PC-3 (cell line): ENCODE measurements around the gene TRIP12. TPM values are rescaled to one million over a fixed set of nuclear protein-coding genes. Genes with fewer than 3 reads are reported as not detected.
A peak's percentile ranks its signal among the peaks of the same experiment; 100 is the strongest.
"Not testable (repeated sequence)": the region's sequence is repeated elsewhere in the genome, so short reads cannot be mapped to it uniquely, and the experiment has no call there.

ENCODE experiments used
- ATAC-seq: fragments of 200-7000 bp; cut with Tn5 transposase; 2 replicates; pipeline ENCODE4 v1.9.1; 2020; ENCODE audit warnings: mild to moderate bottlenecking, moderate library complexity
- BruUV-seq: library from RNA; stranded (reverse); fragments of 400-500 nt; replicated peaks from 2 replicates; lab custom pipeline; 2021; lab: Mats Ljungman, UMichigan
- CTCF ChIA-PET: fragments of 300-600 bp; sonication (Branson Sonifier 250); formaldehyde crosslinking; loops from one replicate; lab custom pipeline; 2022; ENCODE audit warnings: antibody characterized with exemption; lab: Charles Lee
- POLR2A ChIA-PET: fragments of 300-600 bp; sonication (Branson Sonifier 250); formaldehyde crosslinking; loops from one replicate; lab custom pipeline; 2022; ENCODE audit warnings: antibody characterized with exemption; ENCODE audit not compliant: unreplicated experiment; lab: Charles Lee
- DNase-seq: peaks from one replicate; pipeline ENCODE4 v3.0.0-alpha.2; 2015
- H2AFZ ChIP-seq: fragments of 300-600 bp; sonication (generic); 2 replicates; pipeline ENCODE4 v1.6.0; 2016; ENCODE audit warnings: antibody characterized with exemption, low read length
- H3F3A ChIP-seq: fragments of 300-600 bp; sonication (generic); one replicate; pipeline ENCODE4 v1.6.0; 2017; ENCODE audit warnings: antibody characterized with exemption, low read length, control low read depth, mild to moderate bottlenecking; ENCODE audit not compliant: unreplicated experiment
- H3K27ac ChIP-seq: fragments of 300-600 bp; sonication (generic); 2 replicates; pipeline ENCODE4 v1.5.1; 2016; ENCODE audit warnings: mild to moderate bottlenecking, low read length
- H3K27me3 ChIP-seq: fragments of 300-600 bp; sonication (generic); 2 replicates; pipeline ENCODE4 v1.6.1; 2016; ENCODE audit warnings: low read length, mixed read lengths
- H3K36me3 ChIP-seq: fragments of 300-600 bp; sonication (generic); 2 replicates; pipeline ENCODE4 v1.6.1; 2016; ENCODE audit warnings: low read depth, mixed run types, low read length, mixed read lengths
- H3K4me1 ChIP-seq: fragments of 300-600 bp; sonication (generic); 2 replicates; pipeline ENCODE4 v1.5.1; 2016; ENCODE audit warnings: low read length; ENCODE audit not compliant: insufficient read depth
- H3K4me2 ChIP-seq: fragments of 300-600 bp; sonication (generic); 2 replicates; pipeline ENCODE4 v1.6.0; 2016; ENCODE audit warnings: low read length
- H3K4me3 ChIP-seq: fragments of 300-600 bp; sonication (generic); 2 replicates; pipeline ENCODE4 v1.5.1; 2016; ENCODE audit warnings: mild to moderate bottlenecking, low read length, mixed read lengths
- H3K79me2 ChIP-seq: fragments of 300-600 bp; sonication (generic); 2 replicates; pipeline ENCODE4 v1.6.1; 2017; ENCODE audit warnings: low read length, mixed read lengths
- H3K9ac ChIP-seq: fragments of 300-600 bp; sonication (generic); 2 replicates; pipeline ENCODE4 v1.6.0; 2016; ENCODE audit warnings: mild to moderate bottlenecking, low read length
- H3K9me2 ChIP-seq: fragments of 300-600 bp; sonication (generic); replicated peaks from 2 replicates; pipeline ENCODE4 v1.6.1; 2016; ENCODE audit warnings: mixed run types, low read length, mixed read lengths
- H3K9me3 ChIP-seq: fragments of 300-600 bp; sonication (generic); 2 replicates; pipeline ENCODE4 v1.6.1; 2016; ENCODE audit warnings: low read length, mixed read lengths
- H4K20me1 ChIP-seq: fragments of 300-600 bp; sonication (generic); 2 replicates; pipeline ENCODE4 v1.6.1; 2016; ENCODE audit warnings: low read length, mixed read lengths
- CTCF ChIP-seq: fragments of 300-600 bp; sonication (generic); conservative IDR thresholded peaks from 2 replicates; pipeline ENCODE4 v1.5.1; 2017; ENCODE audit warnings: antibody characterized with exemption, low read depth, mild to moderate bottlenecking, low read length
- EZH2 ChIP-seq: fragments of 300-600 bp; sonication (generic); IDR thresholded peaks from one replicate; pipeline ENCODE4 v1.6.1; 2017; ENCODE audit warnings: antibody characterized with exemption, mild to moderate bottlenecking, low read length; ENCODE audit not compliant: unreplicated experiment
- EZH2phosphoT487 ChIP-seq: fragments of 300-600 bp; sonication (generic); IDR thresholded peaks from 2 replicates; pipeline ENCODE4 v1.6.1; 2018; ENCODE audit warnings: mild to moderate bottlenecking, antibody characterized with exemption, low read length, borderline replicate concordance
- intact Hi-C: fragments of 100-400 bp; cut with micrococcal nuclease; formaldehyde crosslinking; loops from 2 replicates; pipeline ENCODE4 v1.9.0; 2023
- total RNA-seq: library from RNA; depleted of rRNA; stranded (reverse); fragments of >200 nt; gene quantifications from 2 replicates; pipeline ENCODE4 v1.2.3, GENCODE V29; 2014

Gene TRIP12
- total RNA-seq, 1 experiment from 2014 or later: 113 TPM

GRCh38 chr2:229852565-229852964, 69.2 kb downstream of the TRIP12 start:
- POLR2A ChIA-PET: no interaction called here

GRCh38 chr2:229851870-229852269, 69.9 kb downstream of the TRIP12 start:
- Histone ChIP-seq H3K27ac (no peak overlapping the region), H3K4me1 (0 out of 2 replicates have a peak, but pooled peaks cover 7% of the 10 kb centered on the region), H2AFZ (no peak overlapping the region), H3K27me3 (no peaks in the 10 kb centered on the region), H3F3A (no peaks in the 10 kb centered on the region), H3K9me2 (no peaks in the 10 kb centered on the region), H3K79me2 (peaks cover 59% of the 10 kb centered on the region), H3K36me3 (peaks cover 8% of the 10 kb centered on the region), H4K20me1 (no peaks in the 10 kb centered on the region), H3K9ac (no peak overlapping the region), H3K4me2 (no peak overlapping the region), H3K4me3 (no peak overlapping the region), H3K9me3 (no peaks in the 10 kb centered on the region)
- no TSS peak for BruUV-seq
- DNase-seq: no peak
- intact Hi-C loops: no loop called here
- POLR2A ChIA-PET: no interaction called here
- no peak for ATAC-seq
- CTCF ChIA-PET: no interaction called here
- TF ChIP-seq CTCF (no peak), EZH2 (no peak), EZH2phosphoT487 (no peak)

More at GRCh38 chr2:229852565-229852964, 69.2 kb downstream of the TRIP12 start:
- intact Hi-C loops: no loop called here
- peaks cover 52% of the 10 kb centered on the region for H3K79me2 ChIP-seq
- BruUV-seq: no TSS peak
- no peaks in the 10 kb centered on the region for H4K20me1 ChIP-seq
- H3K27ac ChIP-seq: no peak overlapping the region
- H3K9me3 ChIP-seq: no peaks in the 10 kb centered on the region
- H3K9me2 ChIP-seq: no peaks in the 10 kb centered on the region
- H3K27me3 ChIP-seq: no peaks in the 10 kb centered on the region
- 0 out of 2 replicates have a peak, but pooled peaks cover 7% of the 10 kb centered on the region for H3K4me1 ChIP-seq
- H3K4me3 ChIP-seq: no peak overlapping the region
- CTCF ChIA-PET: no interaction called here
- no peak overlapping the region for H3K9ac ChIP-seq
- no peaks in the 10 kb centered on the region for H3F3A ChIP-seq
- ATAC-seq (peak; percentile 57; the same call in 1 of the 2 replicates), DNase-seq (peak; percentile 26)
- no peak overlapping the region for H2AFZ ChIP-seq
- TF ChIP-seq CTCF (no peak), EZH2 (no peak), EZH2phosphoT487 (no peak)
- peaks cover 8% of the 10 kb centered on the region for H3K36me3 ChIP-seq
- H3K4me2 ChIP-seq: no peak overlapping the region

- H3K4me1 ChIP-seq, DNase-seq, BruUV-seq, ATAC-seq, H3K27ac ChIP-seq, H3K9ac ChIP-seq, H3K4me2 ChIP-seq, H4K20me1 ChIP-seq, H3F3A ChIP-seq, POLR2A ChIA-PET, H3K9me3 ChIP-seq, H3K36me3 ChIP-seq, CTCF ChIA-PET, H2AFZ ChIP-seq, H3K4me3 ChIP-seq, H3K9me2 ChIP-seq, H3K27me3 ChIP-seq, intact Hi-C loops: not testable (repeated sequence)
- peaks cover 61% of the 10 kb centered on the region for H3K79me2 ChIP-seq
Observed at GRCh38 chr2:229850355-229851275, 71.2 kb downstream of the TRIP12 start.
